PC-3 (cell line): ENCODE measurements around the gene ITGA7. TPM values are rescaled to one million over a fixed set of nuclear protein-coding genes. Genes with fewer than 3 reads are reported as not detected.

Experiments
- ATAC-seq: fragments of 200-7000 bp; cut with Tn5 transposase; 2 replicates; pipeline ENCODE4 v1.9.1; 2020; ENCODE audit warnings: mild to moderate bottlenecking, moderate library complexity
- BruUV-seq: library from RNA; stranded (reverse); fragments of 400-500 nt; replicated peaks from 2 replicates; lab custom pipeline; 2021; lab: Mats Ljungman, UMichigan
- CTCF ChIA-PET: fragments of 300-600 bp; sonication (Branson Sonifier 250); formaldehyde crosslinking; loops from one replicate; lab custom pipeline; 2022; ENCODE audit warnings: antibody characterized with exemption; lab: Charles Lee
- POLR2A ChIA-PET: fragments of 300-600 bp; sonication (Branson Sonifier 250); formaldehyde crosslinking; loops from one replicate; lab custom pipeline; 2022; ENCODE audit warnings: antibody characterized with exemption; ENCODE audit not compliant: unreplicated experiment; lab: Charles Lee
- DNase-seq: peaks from one replicate; pipeline ENCODE4 v3.0.0-alpha.2; 2015
- H2AFZ ChIP-seq: fragments of 300-600 bp; sonication (generic); 2 replicates; pipeline ENCODE4 v1.6.0; 2016; ENCODE audit warnings: antibody characterized with exemption, low read length
- H3F3A ChIP-seq: fragments of 300-600 bp; sonication (generic); one replicate; pipeline ENCODE4 v1.6.0; 2017; ENCODE audit warnings: antibody characterized with exemption, low read length, control low read depth, mild to moderate bottlenecking; ENCODE audit not compliant: unreplicated experiment
- H3K27ac ChIP-seq: fragments of 300-600 bp; sonication (generic); 2 replicates; pipeline ENCODE4 v1.5.1; 2016; ENCODE audit warnings: mild to moderate bottlenecking, low read length
- H3K27me3 ChIP-seq: fragments of 300-600 bp; sonication (generic); 2 replicates; pipeline ENCODE4 v1.6.1; 2016; ENCODE audit warnings: low read length, mixed read lengths
- H3K36me3 ChIP-seq: fragments of 300-600 bp; sonication (generic); 2 replicates; pipeline ENCODE4 v1.6.1; 2016; ENCODE audit warnings: low read depth, mixed run types, low read length, mixed read lengths
- H3K4me1 ChIP-seq: fragments of 300-600 bp; sonication (generic); 2 replicates; pipeline ENCODE4 v1.5.1; 2016; ENCODE audit warnings: low read length; ENCODE audit not compliant: insufficient read depth
- H3K4me2 ChIP-seq: fragments of 300-600 bp; sonication (generic); 2 replicates; pipeline ENCODE4 v1.6.0; 2016; ENCODE audit warnings: low read length
- H3K4me3 ChIP-seq: fragments of 300-600 bp; sonication (generic); 2 replicates; pipeline ENCODE4 v1.5.1; 2016; ENCODE audit warnings: mild to moderate bottlenecking, low read length, mixed read lengths
- H3K79me2 ChIP-seq: fragments of 300-600 bp; sonication (generic); 2 replicates; pipeline ENCODE4 v1.6.1; 2017; ENCODE audit warnings: low read length, mixed read lengths
- H3K9ac ChIP-seq: fragments of 300-600 bp; sonication (generic); 2 replicates; pipeline ENCODE4 v1.6.0; 2016; ENCODE audit warnings: mild to moderate bottlenecking, low read length
- H3K9me2 ChIP-seq: fragments of 300-600 bp; sonication (generic); replicated peaks from 2 replicates; pipeline ENCODE4 v1.6.1; 2016; ENCODE audit warnings: mixed run types, low read length, mixed read lengths
- H3K9me3 ChIP-seq: fragments of 300-600 bp; sonication (generic); 2 replicates; pipeline ENCODE4 v1.6.1; 2016; ENCODE audit warnings: low read length, mixed read lengths
- H4K20me1 ChIP-seq: fragments of 300-600 bp; sonication (generic); 2 replicates; pipeline ENCODE4 v1.6.1; 2016; ENCODE audit warnings: low read length, mixed read lengths
- CTCF ChIP-seq: fragments of 300-600 bp; sonication (generic); conservative IDR thresholded peaks from 2 replicates; pipeline ENCODE4 v1.5.1; 2017; ENCODE audit warnings: antibody characterized with exemption, low read depth, mild to moderate bottlenecking, low read length
- EZH2 ChIP-seq: fragments of 300-600 bp; sonication (generic); IDR thresholded peaks from one replicate; pipeline ENCODE4 v1.6.1; 2017; ENCODE audit warnings: antibody characterized with exemption, mild to moderate bottlenecking, low read length; ENCODE audit not compliant: unreplicated experiment
- EZH2phosphoT487 ChIP-seq: fragments of 300-600 bp; sonication (generic); IDR thresholded peaks from 2 replicates; pipeline ENCODE4 v1.6.1; 2018; ENCODE audit warnings: mild to moderate bottlenecking, antibody characterized with exemption, low read length, borderline replicate concordance
- intact Hi-C: fragments of 100-400 bp; cut with micrococcal nuclease; formaldehyde crosslinking; loops from 2 replicates; pipeline ENCODE4 v1.9.0; 2023
- total RNA-seq: library from RNA; depleted of rRNA; stranded (reverse); fragments of >200 nt; gene quantifications from 2 replicates; pipeline ENCODE4 v1.2.3, GENCODE V29; 2014

The ITGA7 gene
- total RNA-seq, 1 experiment from 2014 or later: 4.4 TPM

- TF ChIP-seq EZH2: no peak
- no peak for TF ChIP-seq CTCF
- no peak for TF ChIP-seq EZH2phosphoT487
- Histone ChIP-seq H3K4me2 (peak overlapping the region; percentile 89), H3K9me3 (no peaks in the 10 kb centered on the region), H3K36me3 (no peaks in the 10 kb centered on the region), H3K79me2 (no peaks in the 10 kb centered on the region; the same call in 1 of the 2 replicates), H3K27me3 (no peaks in the 10 kb centered on the region), H3K27ac (no peak overlapping the region; the same call in 1 of the 2 replicates), H3K9me2 (no peaks in the 10 kb centered on the region), H3K9ac (peak overlapping the region; percentile 45), H3F3A (no peaks in the 10 kb centered on the region), H2AFZ (peak overlapping the region; percentile 91), H3K4me3 (peak overlapping the region; percentile 74), H4K20me1 (no peaks in the 10 kb centered on the region), H3K4me1 (0 out of 2 replicates have a peak, but pooled peaks cover 12% of the 10 kb centered on the region)
- intact Hi-C loops: no loop called here
- no TSS peak for BruUV-seq
- POLR2A ChIA-PET: interaction anchor here (0.7 to 0.9 kb wide), 2 partner anchors 37 to 39 kb away, joined by 3 read pairs; no protein-coding TSS in a partner anchor
- CTCF ChIA-PET: interaction anchor here (0.6 to 1.4 kb wide), 10 partner anchors 20 to 135 kb away, joined by 3 to 50 read pairs (median 5); partner anchors contain the start of genes BLOC1S1, CD63, ITGA7 and ORMDL2
- DNase-seq: no peak
- ATAC-seq: peak; percentile 11
Measured at GRCh38 chr12:55682087-55682796, 25.5 kb downstream of the ITGA7 start.

DNA sequence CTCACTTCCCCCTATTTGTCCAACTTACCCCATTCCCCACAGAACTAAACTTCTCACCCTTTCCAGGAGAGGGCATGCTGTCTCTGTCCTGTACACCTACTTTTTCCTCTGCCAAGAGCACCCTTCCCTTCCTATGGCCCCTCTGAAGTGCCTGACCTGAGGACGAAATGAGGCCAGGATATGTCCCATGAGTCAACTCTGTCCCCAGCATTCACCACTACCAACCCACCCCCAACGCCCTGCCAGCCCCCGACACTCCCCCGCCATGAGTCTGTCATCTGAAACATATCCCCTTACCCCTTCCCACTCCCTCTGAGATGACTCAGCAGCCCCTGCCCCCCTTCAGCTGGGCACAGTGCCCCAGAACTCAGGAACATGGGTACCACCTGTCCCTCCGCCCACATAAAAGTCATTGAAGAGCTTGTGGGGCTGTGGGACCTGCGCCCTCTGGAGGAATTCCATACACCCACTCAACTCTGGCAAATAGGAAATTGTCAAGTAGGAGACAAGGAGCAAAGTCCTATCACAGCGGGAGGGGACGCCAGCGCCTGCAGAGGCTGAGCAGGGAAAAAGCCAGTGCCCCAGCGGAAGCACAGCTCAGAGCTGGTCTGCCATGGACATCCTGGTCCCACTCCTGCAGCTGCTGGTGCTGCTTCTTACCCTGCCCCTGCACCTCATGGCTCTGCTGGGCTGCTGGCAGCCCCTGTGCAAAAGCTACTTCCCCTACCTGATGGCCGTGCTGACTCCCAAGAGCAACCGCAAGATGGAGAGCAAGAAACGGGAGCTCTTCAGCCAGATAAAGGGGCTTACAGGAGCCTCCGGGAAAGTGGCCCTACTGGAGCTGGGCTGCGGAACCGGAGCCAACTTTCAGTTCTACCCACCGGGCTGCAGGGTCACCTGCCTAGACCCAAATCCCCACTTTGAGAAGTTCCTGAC is 26.3 kb downstream of the ITGA7 start:
- TSS peak; percentile 71 for BruUV-seq
- Histone ChIP-seq H3K4me1 (0 out of 2 replicates have a peak, but pooled peaks cover 12% of the 10 kb centered on the region), H3K4me3 (peak overlapping the region; percentile 74), H3K9me3 (no peaks in the 10 kb centered on the region), H3K4me2 (peak overlapping the region; percentile 89), H3K79me2 (no peaks in the 10 kb centered on the region; the same call in 1 of the 2 replicates), H3K27me3 (no peaks in the 10 kb centered on the region), H3K27ac (peak overlapping the region; percentile 12), H3F3A (no peaks in the 10 kb centered on the region), H4K20me1 (no peaks in the 10 kb centered on the region), H3K9ac (peak overlapping the region; percentile 45), H2AFZ (peak overlapping the region; percentile 91), H3K9me2 (no peaks in the 10 kb centered on the region), H3K36me3 (no peaks in the 10 kb centered on the region)
- intact Hi-C loops: loop anchor here (1.0 kb wide), 4 partner anchors 27 to 56 kb away; no protein-coding TSS in a partner anchor
- ATAC-seq (peak; percentile 91), DNase-seq (peak; percentile 92)
- TF ChIP-seq EZH2: no peak
- TF ChIP-seq CTCF: peak; percentile 80
- TF ChIP-seq EZH2phosphoT487: no peak
- CTCF ChIA-PET: interaction anchor here (0.6 to 1.4 kb wide), 10 partner anchors 20 to 1495 kb away, joined by 3 to 50 read pairs (median 6); partner anchors contain the start of genes BLOC1S1, CD63, ITGA7 and ORMDL2
- POLR2A ChIA-PET: interaction anchor here (0.6 to 0.9 kb wide), 4 partner anchors 38 to 48 kb away, joined by 3 to 4 read pairs (median 3); partner anchors contain the start of genes CD63 and RDH5
